Stimulated activated effector memory CD8-positive, alpha-beta T cell treated with anti-CD3 and anti-CD28 coated beads, Interleukin-12 subunit alpha, Interleukin-12 subunit beta, amount 100 ng/mL, for 72 hours (primary cell): ENCODE measurements around the gene HIPK2.

Source experiments
- ATAC-seq: fragments of 150-1000 bp; cut with Tn5 transposase; 2 replicates; pipeline ENCODE4 v1.10.0; 2021
- DNase-seq, 2 donors: peaks; one replicate each; pipeline ENCODE4 v3.0.0; 2021 to 2022; ENCODE audit warnings: low spot score in 2 of 2
- H3K27ac Mint-ChIP-seq: one replicate; pipeline ENCODE4 v1.8.0; 2022; ENCODE audit warnings: mild to moderate bottlenecking, mixed read lengths
- H3K36me3 Mint-ChIP-seq: one replicate; pipeline ENCODE4 v1.8.0; 2022; ENCODE audit warnings: mild to moderate bottlenecking, mixed read lengths
- H3K4me1 Mint-ChIP-seq: one replicate; pipeline ENCODE4 v1.8.0; 2022; ENCODE audit warnings: mixed read lengths
- H3K4me3 Mint-ChIP-seq: one replicate; pipeline ENCODE4 v1.8.0; 2022; ENCODE audit warnings: mild to moderate bottlenecking, mixed read lengths
- H3K9me3 Mint-ChIP-seq: one replicate; pipeline ENCODE4 v1.8.0; 2022; ENCODE audit warnings: mixed read lengths

The HIPK2 gene

DNA sequence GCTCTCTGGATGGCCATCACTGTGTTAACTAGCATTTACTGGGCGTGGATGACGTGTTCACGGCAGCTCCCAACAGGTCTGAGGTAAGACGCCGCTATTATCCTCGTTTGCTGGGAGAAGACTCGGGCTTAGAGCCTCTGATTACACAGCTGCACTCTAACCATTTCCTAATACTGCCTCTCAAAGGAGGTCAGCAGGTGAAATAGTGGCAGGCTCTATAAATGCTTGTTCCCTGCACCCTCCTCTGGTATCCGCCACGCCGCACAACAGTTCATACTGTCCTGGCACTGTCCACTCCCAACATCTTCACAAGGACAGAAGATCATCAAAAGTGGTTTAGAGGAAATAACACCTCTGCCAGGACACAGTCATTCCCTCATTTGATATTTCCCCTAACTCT, 28.3 kb downstream of the HIPK2 start:
- no peak for DNase-seq
- no peaks in the 10 kb centered on the region for H3K9me3 Mint-ChIP-seq
- no peak overlapping the region for H3K27ac Mint-ChIP-seq
- ATAC-seq = no peak
- H3K36me3 Mint-ChIP-seq = peaks cover 5% of the 10 kb centered on the region
- H3K4me1 Mint-ChIP-seq = peaks cover 65% of the 10 kb centered on the region
- H3K4me3 Mint-ChIP-seq = no peak overlapping the region

DNA sequence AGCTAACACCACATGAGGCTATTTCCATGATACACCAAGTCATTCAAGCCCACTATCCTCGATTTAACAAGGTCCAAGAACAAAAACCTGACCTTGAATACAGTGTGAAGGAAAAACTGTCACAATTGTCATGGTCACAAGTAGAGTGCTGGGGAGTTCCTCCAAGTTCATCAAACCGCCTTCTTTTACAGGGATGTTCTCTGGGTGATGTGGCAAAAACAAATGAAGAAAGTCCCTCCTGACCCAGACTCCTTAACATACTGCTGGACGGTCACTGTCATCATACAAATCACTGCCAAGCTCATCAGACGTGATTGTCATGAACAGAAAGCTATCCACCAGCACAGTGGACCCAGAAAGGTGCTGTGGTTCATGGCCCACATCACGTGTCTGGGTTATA, 28.9 kb downstream of the HIPK2 start:
- Mint-ChIP-seq H3K4me1 (peaks cover 65% of the 10 kb centered on the region), H3K36me3 (no peaks in the 10 kb centered on the region), H3K4me3 (no peak overlapping the region), H3K9me3 (no peaks in the 10 kb centered on the region), H3K27ac (no peak overlapping the region)
- ATAC-seq (no peak), DNase-seq (no peak)

DNA sequence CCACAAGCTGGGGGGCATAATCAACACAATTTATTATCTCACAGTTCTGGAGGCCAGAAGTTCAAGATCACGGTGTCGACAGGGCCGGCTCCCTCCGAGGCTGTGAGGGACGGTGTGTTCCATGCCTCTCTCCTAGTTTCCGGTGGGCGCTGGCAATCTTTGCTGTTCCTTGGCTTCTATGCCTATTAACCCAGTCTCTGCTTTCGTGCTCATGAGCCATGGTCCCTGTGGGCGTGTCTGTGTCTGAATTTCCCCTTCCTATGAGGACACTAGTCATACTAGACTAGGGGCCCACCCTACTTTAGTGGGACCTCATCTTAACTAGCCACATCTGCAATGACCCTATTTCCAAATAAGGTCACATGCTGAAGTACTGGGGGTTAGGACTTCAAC, 29.4 kb downstream of the HIPK2 start:
- Mint-ChIP-seq H3K4me1 (peaks cover 63% of the 10 kb centered on the region), H3K4me3 (no peak overlapping the region), H3K27ac (no peak overlapping the region), H3K9me3 (no peaks in the 10 kb centered on the region), H3K36me3 (no peaks in the 10 kb centered on the region)
- peak; percentile 54 for ATAC-seq
- DNase-seq = no peak

DNA sequence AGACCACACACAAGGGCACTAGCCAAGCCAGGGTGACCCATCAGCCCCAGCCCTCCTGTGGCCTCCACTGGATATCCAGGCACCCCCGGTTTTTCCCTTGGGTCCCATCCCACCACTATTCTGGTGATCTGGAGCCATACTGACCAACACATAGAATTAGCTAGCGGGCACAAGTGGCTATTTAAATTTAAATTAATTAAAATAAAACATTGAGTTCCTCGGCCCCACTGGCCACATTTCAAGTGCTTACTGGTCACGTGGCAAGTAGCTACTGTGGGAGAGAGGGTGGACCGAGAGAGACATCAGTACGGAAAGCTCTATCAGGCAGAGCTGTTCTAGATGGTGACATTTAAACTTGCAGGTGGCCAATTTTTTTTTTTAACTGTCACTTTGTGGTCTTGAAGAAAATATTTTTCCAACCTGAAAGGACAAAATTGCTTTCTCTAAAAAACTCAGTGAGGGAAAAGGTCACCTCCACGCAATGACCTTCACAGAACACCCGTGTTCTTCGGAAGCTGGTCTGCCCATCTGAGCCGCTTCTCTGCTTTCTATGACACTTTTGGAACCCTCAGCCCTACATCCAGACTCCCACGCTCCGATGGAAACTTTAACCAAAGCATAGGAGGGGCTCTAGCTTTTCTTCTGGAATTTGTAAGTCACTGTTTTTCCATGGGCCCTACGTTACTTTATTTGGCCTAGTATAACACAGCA, 30.0 kb downstream of the HIPK2 start:
- no peak overlapping the region for H3K4me3 Mint-ChIP-seq
- DNase-seq = no peak
- H3K27ac Mint-ChIP-seq = no peak overlapping the region
- ATAC-seq = no peak
- no peaks in the 10 kb centered on the region for H3K9me3 Mint-ChIP-seq
- no peaks in the 10 kb centered on the region for H3K36me3 Mint-ChIP-seq
- H3K4me1 Mint-ChIP-seq = peaks cover 62% of the 10 kb centered on the region

DNA sequence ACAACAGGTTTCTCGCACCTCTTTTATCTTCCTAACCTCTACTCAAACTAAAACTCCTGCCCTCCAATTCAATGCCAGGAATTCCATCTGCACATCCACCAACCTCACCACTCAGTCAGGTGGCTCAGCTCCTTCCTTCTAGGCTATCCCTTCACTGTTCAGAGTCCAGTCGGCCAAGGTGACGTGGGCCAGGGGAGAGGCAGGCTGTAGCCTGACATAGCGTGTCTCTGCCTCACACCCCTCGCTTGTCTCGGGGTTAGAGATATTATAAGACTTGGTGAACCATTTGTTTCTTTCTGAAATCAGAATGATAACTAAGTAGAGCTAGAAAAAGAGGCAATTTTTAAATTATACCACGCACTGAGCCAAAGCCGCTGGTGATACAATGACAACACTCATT, 31.1 kb downstream of the HIPK2 start:
- DNase-seq = no peak
- no peak for ATAC-seq
- Mint-ChIP-seq H3K4me1 (peaks cover 55% of the 10 kb centered on the region), H3K36me3 (no peaks in the 10 kb centered on the region), H3K27ac (no peak overlapping the region), H3K4me3 (no peak overlapping the region), H3K9me3 (no peaks in the 10 kb centered on the region)

DNA sequence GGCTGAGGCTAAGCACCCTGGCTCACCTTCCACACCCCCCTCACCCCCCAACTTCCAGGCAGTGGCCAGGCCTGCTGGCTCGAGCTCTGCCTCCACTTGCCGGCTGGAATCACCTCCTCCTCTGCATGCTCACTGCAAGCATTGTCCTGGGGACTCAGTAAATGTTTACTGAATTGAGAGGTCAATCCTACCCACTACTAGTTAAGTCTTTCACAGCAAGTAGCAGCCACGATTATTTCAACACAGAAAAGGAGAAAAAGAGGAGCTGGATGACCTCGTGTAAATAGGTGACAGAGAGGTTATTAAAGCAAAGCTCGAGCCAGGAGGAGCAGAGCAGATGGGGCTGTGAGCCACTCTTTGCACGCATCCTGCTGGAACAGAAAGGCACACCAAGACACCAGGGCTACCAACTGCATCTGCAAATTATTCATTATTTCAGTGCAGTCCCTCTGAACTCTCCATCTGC, 32.1 kb downstream of the HIPK2 start:
- no peak for DNase-seq
- H3K27ac Mint-ChIP-seq = no peak overlapping the region
- peaks cover 55% of the 10 kb centered on the region for H3K4me1 Mint-ChIP-seq

DNA sequence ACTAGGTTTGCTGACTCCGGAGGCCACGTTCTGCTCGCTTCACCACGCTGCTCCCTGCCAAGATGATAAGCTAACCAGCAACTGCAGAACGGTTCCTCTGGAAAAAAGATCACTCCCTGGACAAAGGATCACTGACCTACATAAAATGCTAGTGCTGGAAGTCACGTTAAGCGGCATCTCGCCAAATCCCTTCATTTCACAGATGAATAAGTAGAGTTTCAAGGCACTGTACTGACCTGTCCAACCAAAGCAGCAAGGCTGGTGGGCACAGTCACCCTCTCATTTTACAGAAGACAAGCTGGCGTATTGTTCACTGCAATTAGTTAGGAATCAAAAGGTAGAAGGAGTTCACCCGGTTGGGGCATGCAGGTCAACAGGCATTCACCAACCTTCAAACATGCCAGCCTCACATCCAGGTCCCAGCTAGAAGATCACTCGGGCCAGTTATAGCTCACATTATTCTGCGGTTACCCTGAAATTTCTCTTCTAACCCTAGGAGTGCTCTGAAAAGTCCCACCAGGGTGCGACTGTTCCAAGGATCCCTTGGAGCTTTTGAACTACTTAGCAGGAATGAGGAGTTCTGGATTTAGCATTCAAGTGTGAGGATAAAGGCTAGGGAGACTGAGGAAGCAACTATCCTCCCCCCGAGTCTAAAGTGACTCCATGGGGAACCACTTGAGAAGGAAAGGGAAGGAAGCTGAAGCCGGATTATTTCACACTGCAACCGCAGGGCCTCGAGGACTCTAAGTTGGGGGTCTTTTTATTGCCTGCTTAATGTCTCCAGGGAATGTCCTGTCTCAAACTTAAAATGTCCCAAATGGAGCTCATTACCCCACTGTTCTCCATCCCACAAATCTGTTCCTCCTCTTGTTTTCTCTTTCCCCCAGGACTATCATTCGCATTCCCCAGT, 32.8 kb downstream of the HIPK2 start:
- Mint-ChIP-seq H3K36me3 (no peaks in the 10 kb centered on the region), H3K27ac (no peak overlapping the region), H3K4me3 (no peak overlapping the region), H3K4me1 (peaks cover 54% of the 10 kb centered on the region), H3K9me3 (no peaks in the 10 kb centered on the region)
- no peak for ATAC-seq
- DNase-seq = no peak

More for the DNA sequence above, 32.1 kb downstream of the HIPK2 start:
- no peaks in the 10 kb centered on the region for H3K9me3 Mint-ChIP-seq
- ATAC-seq = no peak
- H3K36me3 Mint-ChIP-seq = no peaks in the 10 kb centered on the region
- no peak overlapping the region for H3K4me3 Mint-ChIP-seq

DNA sequence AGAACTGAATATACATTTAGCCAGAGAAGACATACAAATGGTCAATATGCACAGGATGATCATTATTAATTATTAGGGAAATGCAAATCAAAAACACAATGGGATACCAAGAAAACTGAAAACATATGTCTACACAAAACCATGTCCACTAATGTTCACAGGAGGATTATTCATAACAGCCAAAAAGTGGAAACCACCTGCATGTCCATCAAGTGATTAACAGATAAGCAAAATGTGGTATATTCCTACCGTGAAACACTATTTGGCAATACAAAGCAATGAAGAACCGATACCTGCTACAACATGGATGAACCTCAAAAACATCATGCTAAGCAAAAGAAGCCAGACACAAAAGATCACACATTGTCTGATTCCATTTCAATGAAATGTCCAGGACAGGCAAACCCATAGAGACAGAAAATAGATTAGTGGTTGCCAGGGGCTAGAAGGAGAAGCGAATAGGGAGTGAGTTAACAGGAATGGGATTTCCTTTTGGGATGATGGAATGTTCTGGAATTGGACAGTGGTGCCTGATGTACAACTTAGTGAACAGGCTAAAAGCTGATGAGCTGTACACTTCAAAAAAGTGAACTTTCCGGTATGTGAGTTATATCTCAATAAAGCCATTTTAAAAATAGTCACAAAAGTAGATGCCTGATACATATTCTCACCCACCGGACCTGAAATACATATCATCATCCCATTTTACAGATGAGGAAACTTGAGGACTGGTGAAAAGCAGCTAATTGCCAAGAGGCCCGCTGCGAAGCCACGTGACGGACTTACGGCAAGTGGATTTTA, 33.6 kb downstream of the HIPK2 start:
- Mint-ChIP-seq H3K9me3 (no peaks in the 10 kb centered on the region), H3K27ac (peak overlapping the region; percentile 13), H3K4me1 (peaks cover 48% of the 10 kb centered on the region), H3K4me3 (no peak overlapping the region), H3K36me3 (no peaks in the 10 kb centered on the region)
- ATAC-seq (no peak), DNase-seq (no peak)

DNA sequence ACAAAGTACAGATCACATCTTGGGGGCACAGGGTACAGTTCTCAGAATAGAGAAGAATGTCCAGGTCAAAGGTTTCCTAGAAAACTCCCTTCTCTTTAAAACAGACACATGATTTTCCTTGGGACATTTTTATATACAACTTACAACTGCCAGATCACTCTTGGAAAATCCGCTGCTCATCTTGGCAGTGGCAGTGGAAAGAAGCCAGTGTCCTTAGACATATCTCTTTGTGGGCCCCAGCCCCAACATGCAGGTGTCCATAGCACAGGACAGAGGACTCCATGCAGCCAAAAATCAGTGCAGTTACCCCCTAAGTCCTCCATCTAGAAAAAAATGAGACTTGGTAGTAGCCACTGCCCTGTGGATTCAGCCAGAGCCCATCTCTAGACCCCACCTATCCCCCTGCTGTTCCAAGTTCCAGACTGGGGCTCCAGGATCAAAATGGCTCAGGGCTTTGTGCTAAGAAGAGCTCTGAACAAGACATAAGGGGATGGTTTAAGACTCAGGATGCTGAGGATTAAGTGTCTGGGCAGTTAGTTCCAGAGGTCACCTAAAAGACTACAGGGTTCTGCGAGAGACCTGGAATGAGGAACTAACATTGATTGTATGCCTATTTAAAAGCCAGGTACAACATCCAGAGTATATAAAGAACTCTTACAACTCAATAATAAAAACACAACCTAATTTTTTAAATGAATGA, 34.4 kb downstream of the HIPK2 start:
- H3K4me1 Mint-ChIP-seq = peaks cover 51% of the 10 kb centered on the region
- no peak overlapping the region for H3K4me3 Mint-ChIP-seq
- no peak overlapping the region for H3K27ac Mint-ChIP-seq
- H3K36me3 Mint-ChIP-seq = no peaks in the 10 kb centered on the region
- DNase-seq (no peak), ATAC-seq (no peak)
- no peaks in the 10 kb centered on the region for H3K9me3 Mint-ChIP-seq

DNA sequence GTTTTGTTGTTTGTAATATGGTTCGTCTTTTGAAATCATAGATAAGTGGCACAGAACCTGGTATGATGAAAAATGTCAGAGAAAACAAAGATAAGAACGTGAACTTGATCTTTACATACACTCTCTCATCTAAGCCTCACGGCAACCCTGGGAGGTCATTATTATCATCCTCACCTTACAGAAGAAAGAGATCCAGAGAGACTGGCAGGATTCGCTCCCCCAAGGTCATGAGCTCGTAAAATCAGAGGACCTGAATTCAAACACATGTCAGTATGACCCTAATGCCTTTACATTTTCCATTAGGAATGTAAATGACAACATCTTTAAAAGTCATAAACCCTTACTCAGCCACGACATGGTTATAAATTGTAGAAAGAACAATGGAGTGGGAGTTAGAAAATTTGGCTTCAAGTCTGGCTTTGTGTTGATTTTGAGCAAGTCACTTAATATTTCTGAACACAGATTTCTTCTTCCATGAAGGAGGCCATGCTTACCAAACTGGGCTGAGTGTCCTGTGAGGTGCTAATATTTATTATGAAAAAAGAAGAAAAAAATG, 35.9 kb downstream of the HIPK2 start:
- Mint-ChIP-seq H3K27ac (no peak overlapping the region), H3K4me1 (peaks cover 65% of the 10 kb centered on the region), H3K36me3 (no peaks in the 10 kb centered on the region), H3K4me3 (no peak overlapping the region), H3K9me3 (no peaks in the 10 kb centered on the region)
- ATAC-seq (no peak), DNase-seq (no peak)

DNA sequence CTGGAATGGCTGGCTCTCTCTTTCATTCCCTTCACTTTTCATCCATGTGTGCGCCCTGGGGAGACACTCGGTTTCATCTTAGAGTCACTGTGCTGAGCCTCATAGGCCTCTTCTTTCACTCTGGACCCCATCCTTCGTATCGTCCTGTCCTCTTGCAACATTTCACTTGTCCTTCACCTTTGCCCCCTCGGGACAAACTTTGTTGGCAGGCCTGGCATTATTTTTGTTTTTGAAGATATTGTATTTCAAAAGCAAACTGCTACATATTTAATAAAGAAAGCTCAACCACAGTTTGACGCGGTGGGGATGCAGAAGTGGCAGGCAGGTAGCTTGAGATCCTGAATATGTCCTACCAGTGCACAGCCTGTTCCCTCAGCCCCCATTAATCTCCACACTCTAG, 36.6 kb downstream of the HIPK2 start:
- H3K4me1 Mint-ChIP-seq = peaks cover 65% of the 10 kb centered on the region
- H3K9me3 Mint-ChIP-seq = no peaks in the 10 kb centered on the region
- ATAC-seq (no peak), DNase-seq (no peak)
- no peak overlapping the region for H3K4me3 Mint-ChIP-seq
- H3K27ac Mint-ChIP-seq = no peak overlapping the region
- H3K36me3 Mint-ChIP-seq = no peaks in the 10 kb centered on the region

DNA sequence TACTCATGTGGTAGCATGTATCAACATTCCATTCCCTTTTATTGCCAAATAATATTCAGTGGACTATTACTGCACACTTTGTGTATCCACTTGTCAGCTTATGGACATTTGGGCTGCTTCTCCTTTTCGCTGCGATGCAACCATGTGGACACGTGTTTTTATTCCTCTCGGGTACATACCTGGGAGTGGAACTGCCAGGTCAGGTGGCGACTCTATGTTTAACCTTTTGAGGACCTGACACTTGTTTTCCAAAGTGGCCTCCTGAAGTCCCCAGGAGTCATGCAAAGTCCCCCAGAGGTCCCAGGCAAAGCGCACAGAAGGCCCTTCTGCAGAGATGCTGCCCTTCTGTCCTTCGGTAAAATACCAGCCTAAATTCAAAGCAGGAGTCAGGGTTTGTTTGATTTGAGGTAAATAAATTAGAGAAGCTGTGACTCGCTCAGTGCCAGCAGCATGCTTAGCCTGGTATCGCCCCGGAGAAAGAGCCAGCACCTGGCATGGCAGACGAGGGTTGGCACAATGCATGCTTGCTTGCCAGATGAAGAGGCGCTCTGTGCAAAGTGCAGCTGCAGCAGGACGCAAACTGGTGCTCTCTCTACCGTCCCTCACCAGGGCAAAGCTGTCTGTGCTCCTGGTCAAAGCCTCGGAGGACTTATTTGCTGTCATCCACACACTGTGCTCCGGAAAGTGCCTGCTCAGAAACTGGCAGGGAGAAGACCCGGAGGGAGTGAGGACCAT, 37.8 kb downstream of the HIPK2 start:
- no peak for DNase-seq
- Mint-ChIP-seq H3K4me1 (peaks cover 64% of the 10 kb centered on the region), H3K9me3 (no peaks in the 10 kb centered on the region), H3K27ac (no peak overlapping the region), H3K36me3 (no peaks in the 10 kb centered on the region), H3K4me3 (no peak overlapping the region)
- ATAC-seq = no peak

DNA sequence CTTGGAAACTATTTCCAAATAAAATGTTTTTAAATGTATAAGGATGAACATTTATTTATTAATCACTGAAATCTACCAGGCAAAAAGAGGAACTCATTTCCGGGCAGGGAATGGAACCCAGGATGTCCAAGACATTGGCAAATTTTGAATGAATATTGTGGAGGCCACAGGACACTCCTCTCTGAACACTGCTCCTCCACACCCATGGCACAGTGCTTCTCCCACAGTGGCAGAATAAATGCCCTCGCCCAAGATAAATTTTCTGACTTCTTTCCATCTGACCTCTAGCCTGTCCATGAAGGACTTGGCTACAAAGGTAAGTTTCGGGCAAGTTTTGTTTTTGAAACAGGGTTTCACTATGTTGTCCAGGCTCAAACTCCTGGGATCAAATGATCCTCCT, 39.0 kb downstream of the HIPK2 start:
- H3K4me1 Mint-ChIP-seq = peaks cover 52% of the 10 kb centered on the region
- no peaks in the 10 kb centered on the region for H3K9me3 Mint-ChIP-seq
- no peaks in the 10 kb centered on the region for H3K36me3 Mint-ChIP-seq
- ATAC-seq (no peak), DNase-seq (no peak)
- H3K27ac Mint-ChIP-seq = no peak overlapping the region
- H3K4me3 Mint-ChIP-seq = no peak overlapping the region

DNA sequence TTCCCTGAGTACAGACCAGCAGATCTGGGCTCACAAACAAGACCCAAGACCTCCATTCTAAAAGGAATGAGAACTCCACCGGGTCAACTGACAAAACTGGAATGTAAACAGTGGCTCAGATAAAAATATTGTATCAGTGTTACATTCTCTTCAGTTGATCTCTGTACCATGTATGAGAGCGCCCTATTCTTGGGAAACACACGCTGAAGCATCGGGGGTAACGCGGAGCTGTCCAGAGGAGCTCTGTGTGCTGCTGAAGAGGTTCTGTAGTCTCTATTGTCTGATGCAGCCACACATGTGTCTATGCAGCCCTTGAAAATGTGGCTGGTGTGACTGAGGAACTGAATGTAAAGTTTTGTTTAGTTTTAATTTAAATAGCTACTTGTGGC, 39.7 kb downstream of the HIPK2 start:
- Mint-ChIP-seq H3K9me3 (no peaks in the 10 kb centered on the region), H3K4me1 (peaks cover 48% of the 10 kb centered on the region), H3K27ac (no peak overlapping the region), H3K4me3 (no peak overlapping the region), H3K36me3 (no peaks in the 10 kb centered on the region)
- no peak for DNase-seq
- no peak for ATAC-seq
